GM19043 (cell line): ENCODE results near the gene APOB.

Experiments
- ATAC-seq: cut with Tn5 transposase; IDR thresholded peaks from one replicate; pipeline ENCODE4 v1.9.1; 2021; ENCODE audit warnings: low read depth; ENCODE audit not compliant: unreplicated experiment

The APOB gene, protein sequence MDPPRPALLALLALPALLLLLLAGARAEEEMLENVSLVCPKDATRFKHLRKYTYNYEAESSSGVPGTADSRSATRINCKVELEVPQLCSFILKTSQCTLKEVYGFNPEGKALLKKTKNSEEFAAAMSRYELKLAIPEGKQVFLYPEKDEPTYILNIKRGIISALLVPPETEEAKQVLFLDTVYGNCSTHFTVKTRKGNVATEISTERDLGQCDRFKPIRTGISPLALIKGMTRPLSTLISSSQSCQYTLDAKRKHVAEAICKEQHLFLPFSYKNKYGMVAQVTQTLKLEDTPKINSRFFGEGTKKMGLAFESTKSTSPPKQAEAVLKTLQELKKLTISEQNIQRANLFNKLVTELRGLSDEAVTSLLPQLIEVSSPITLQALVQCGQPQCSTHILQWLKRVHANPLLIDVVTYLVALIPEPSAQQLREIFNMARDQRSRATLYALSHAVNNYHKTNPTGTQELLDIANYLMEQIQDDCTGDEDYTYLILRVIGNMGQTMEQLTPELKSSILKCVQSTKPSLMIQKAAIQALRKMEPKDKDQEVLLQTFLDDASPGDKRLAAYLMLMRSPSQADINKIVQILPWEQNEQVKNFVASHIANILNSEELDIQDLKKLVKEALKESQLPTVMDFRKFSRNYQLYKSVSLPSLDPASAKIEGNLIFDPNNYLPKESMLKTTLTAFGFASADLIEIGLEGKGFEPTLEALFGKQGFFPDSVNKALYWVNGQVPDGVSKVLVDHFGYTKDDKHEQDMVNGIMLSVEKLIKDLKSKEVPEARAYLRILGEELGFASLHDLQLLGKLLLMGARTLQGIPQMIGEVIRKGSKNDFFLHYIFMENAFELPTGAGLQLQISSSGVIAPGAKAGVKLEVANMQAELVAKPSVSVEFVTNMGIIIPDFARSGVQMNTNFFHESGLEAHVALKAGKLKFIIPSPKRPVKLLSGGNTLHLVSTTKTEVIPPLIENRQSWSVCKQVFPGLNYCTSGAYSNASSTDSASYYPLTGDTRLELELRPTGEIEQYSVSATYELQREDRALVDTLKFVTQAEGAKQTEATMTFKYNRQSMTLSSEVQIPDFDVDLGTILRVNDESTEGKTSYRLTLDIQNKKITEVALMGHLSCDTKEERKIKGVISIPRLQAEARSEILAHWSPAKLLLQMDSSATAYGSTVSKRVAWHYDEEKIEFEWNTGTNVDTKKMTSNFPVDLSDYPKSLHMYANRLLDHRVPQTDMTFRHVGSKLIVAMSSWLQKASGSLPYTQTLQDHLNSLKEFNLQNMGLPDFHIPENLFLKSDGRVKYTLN (N-terminal part only)

DNA sequence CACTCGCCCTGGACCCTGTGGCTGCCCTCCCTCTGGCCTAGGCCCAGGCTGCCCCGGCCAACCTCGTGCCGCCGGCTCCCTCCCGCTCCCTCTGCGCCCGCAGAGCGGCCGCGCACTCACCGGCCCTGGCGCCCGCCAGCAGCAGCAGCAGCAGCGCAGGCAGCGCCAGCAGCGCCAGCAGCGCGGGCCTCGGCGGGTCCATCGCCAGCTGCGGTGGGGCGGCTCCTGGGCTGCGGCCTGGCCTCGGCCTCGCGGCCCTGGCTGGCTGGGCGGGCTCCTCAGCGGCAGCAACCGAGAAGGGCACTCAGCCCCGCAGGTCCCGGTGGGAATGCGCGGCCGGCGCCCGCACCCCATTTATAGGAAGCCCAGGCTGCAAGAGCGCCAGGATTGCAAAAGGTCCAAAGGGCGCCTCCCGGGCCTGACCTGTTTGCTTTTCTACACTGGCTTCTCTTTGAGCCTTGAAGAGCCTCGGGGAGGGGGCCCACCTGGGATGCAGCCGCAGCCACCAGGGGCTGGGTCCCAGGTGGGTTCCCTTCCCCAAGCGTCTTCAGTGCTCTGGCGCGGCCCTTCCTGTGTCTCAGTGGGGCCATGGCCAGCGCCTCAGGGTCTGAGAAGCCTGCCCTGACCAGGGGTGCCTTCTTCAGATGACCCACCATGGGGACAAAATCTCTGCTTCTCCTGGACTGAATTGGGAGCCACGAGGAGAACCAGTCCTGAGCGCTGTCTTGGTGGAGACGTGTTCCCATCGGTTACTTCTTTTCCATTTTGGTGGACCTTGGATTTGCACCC, at the start of gene APOB:
Gene APOB, minus strand, starts transcription at position 330 of the 789 bp plus-strand sequence. Its CDS starts 128 bp downstream, at position 202.
- ATAC-seq, result no peak

DNA sequence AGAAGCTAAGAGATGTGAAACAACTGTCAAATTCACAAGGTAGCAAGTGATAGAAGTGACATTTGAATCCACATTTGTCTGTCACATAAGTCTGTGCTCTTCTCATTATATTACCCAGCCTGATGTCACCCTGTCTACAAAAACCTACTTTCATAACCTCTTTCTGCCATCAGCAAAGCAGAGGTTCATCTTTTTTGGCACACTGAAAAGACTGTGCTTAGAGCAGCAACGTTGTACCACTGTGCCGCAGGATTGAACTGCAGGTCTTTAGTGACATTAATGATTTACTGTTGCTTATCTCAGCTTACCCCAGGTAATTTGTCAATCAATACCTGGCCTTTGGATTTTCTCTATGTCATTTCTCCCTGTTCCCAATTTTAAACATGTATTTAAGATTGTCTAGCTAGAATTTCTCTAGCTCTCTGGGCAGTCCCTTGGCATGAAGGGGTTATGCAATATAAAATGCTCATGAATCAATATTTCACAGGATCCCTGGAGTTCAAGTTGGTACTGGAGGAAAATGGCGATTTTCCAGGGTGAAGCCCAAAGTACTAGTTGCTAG, 48.5 kb upstream of the APOB start:
- ATAC-seq, result no peak

DNA sequence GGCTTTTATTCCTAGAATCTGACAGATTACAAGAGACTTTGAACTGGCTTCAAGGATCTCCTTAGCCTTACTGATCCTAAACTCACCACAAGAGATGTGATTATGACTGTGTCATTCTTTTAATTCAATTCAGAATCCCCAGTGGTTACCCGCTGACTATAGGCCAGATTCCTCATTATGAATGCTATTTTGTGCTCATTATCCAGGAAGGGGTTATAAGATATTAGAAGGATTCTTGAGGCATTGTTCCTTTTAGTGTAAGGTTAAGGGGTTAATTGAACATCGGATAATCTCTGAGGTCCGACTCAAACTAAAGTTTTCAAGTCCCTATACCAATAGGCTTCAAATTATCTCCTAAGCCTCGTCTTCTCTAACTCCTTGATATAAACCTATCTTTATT, 40.5 kb upstream of the APOB start:
- no peak for ATAC-seq

DNA sequence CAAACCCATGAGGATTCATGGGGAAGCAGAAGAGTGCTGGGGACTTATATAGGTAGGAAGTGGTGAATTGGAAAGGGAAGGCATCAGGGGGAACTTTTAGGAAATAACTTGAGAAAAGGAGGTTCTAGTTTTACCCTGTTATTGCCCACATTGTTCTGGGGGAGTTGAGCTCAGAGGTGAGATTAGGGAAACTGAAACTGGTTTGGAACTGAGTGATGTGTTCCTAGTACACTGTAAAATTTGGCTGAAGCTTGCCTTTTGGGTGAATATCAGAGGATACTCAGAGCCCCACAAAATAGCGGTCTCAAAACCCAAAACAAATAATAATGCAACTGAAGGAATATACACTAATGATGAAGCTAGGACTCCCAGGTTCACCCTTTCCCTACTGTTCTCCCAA, 39.6 kb upstream of the APOB start:
- ATAC-seq, result no peak

DNA sequence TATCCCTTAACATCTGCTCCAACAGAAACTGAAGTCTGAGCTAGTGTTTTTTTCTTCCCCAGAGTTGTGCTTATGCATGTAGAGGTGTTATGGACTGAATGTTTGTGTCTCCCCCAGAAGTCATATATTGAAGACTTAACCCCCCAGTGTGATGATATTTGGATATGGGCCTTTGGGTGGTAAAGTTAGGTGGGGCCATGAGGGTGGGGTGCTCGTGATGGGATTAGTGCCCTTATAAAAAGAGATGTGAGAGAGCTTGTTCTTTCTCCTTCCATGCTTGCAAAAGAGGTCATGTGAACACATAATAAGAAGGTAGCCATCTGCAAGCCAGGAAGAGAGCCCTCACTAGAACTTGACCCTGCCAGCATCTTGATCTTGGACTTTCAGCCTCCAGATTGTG, 34.4 kb upstream of the APOB start:
- ATAC-seq, result no peak

DNA sequence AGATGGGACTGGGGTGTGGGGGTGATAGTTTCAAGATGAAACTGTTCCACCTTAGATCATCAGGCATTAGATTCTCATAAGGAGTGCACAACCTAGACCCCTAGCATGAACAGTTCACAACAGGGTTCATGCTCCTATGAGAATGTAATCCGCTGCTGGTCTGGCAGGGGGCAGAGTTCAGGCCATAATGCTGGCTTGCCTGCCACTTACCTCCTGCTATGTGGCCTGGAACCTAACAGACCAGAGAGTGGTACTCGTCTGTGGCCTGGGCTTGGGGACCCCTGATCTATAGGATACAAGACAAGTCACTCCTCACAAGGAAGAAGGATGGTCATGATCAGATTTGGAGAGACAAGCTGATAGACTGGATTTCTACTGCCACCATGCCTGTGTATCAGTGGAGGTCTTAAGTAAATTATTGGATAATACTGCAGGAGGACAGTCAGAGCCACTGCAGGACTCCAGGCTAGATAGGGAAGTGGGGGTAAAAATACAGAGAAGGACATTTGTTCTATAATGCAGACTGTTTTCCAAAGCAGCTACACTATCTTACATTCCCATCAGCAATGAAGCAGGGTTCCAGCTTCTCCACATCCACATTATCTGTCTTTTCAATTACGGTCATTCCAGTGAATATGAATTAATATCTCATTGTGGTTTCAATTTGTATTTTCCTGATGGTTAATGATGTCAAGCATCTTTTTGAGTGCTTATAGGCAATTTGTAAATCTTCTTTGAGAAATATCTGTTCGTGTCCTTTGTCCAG, 28.8 kb upstream of the APOB start:
- ATAC-seq, result no peak

DNA sequence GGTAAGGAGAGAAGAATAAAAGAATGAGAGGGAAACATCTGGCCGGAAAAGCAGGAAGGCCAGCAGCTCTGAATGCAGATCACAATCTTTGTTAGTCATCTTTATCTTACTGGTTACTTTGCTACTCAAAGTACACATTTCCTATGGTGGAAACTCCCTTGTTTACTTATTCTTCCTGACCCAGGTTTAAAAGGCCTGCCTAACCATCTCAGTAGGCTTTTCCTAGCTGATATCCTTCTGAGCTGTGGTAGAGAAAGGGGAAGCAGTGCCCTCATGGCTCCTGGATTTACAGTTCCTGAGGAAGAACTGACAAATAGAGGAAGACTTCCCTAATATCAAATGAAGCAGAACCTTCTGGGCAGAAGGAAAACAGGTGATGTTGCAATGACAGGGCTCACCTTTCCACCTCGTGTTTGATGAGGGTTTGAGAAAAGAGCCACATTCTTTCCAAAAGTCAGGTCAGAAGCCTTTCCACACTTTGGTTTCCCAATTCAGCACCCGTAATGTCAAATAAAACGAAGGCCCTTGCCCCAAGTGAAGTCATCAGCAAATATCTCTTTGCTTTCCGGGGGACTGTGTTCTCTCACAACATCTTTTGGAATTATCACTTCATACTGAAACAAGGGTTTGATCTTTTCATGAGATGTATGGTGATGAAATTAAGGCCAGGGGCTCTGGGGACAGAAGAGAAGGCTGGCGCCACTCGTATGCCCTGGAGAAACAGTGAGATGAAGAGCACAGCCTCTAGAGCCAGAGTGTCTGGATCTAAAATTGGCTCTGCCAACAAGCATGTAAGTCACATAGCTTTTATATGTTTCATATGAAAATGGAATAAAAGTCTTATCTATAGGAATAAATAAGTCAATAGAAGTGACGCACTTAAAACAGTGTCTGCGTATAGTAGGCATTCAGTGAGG, 26.7 kb upstream of the APOB start:
- no peak for ATAC-seq

DNA sequence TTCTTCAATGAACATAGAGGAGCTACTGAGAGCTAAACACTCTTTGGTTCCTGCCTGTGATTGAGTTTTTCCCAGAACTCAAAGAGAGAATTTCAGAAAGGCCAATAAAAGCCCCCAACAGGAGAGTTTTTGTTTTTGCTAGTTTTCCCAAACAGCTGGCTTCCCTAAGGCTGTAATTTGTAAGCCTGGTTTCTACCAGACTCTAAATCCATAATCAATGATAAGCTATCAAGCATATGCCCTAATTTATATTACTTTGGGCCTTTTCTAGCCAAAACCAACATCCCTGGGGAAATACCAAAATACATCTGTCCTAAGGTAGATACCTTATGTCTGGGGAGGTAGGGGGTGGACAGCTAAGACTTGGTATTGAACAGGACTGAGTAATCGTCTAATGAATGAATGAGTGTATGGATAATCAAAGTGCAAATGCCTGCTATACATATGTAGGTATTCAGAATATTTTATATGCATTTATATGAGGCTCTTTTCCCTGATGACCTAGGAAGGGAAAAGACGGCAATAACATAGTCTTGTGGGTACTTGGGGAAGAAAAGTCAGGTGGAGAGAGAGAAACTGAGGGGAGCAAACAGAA, 26.0 kb upstream of the APOB start:
- no peak for ATAC-seq

DNA sequence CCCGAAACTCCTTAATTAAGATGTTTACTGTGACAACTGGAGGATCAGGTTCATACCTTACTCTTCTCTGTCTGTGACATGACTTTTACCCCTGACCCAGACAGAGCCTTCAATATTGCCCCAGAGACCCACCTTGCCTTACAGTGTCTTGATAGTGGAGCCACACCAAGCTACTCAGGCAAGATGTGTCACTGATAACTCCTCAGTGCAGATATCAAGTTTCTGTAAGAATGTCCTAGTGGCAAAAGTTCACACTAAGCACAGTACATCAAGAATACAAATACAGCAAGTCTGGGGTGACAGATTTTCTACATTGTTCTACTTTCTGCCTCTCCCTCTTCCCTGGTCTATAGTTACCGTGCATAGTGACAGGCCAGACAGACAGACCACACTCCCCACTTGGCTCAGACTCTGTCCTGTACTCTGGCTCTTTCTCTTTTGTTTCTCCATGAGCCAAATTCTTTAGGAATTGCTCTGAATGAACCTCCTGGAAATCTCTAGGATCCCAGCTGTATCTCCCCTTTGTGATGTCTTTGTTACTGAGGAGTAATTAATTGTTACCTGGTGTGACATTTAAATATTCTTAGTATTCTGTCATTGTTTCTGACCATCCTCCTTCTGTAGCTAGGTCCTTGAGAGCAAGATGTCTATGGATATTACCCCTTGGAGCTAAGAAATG, 24.1 kb upstream of the APOB start:
- no peak for ATAC-seq

DNA sequence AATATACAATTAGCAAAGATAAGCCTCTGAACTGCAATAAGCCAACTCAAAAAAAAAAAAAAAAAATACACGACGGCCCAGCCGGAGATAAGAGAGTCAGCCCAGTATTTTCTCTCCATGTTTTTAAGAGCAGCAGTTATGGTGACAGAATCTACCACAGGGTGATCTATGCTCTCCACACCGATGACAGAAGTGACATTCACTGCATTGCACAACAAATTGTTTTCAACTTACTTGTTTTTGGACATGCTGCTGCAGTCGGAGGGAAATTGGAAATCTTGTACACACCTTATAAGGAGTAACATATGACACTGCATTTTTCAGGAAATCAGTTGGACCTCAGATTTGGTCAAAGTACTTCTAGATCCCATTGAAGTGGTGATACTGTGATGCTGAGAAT, 23.3 kb upstream of the APOB start:
- no peak for ATAC-seq

DNA sequence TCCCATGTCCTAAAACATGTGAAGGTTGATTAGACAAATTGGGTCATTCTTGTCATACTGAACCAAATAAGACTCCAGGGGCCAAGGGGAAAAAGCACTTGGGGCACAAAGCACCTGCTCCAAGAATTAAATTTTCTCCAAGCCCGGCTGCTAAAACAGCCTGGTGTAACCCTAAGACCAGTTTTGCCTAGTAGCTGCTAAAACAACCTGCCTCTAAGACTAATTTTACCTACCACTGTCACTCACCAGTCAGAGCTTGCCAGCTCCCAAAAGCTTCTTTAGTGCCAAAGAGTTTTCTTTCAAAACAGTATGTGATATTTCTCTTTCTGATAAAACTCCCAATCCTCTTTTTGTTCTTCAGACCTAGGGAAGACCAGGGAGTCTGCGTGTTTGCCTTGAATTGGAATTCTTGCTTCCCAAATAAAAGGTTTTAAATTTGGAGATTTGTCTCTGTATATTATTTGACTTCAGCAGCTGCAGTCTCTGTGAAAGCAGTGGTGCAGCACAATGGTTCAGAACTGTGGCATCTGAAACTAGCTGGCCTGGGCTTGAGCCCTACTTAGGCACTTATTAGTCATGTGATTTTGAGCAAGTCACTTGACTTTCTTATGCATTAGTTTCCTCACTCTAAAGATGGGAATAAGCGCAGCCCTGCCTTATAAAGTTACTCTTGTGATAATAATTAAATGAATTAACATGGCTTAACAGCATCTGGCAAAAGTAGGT, 16.2 kb upstream of the APOB start:
- no peak for ATAC-seq

DNA sequence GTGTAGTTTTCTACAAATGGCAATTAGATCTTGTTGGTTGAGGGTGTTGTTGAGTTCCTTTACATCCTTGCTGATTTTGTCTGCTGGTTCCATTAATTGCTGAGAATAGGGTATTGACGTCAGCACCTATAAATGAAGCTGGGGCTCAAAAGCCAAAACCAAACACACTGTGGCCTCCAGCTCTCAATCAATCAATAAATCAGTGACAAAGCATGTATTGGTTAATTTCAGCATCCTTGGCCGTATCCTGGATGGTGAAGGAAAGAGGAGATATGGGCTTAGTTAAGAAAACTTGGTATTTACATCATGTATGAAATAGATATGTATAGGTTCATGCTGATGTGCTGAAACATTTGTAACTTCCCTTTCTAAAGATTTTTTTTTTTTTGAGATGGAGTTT, 13.2 kb upstream of the APOB start:
- ATAC-seq, result no peak

DNA sequence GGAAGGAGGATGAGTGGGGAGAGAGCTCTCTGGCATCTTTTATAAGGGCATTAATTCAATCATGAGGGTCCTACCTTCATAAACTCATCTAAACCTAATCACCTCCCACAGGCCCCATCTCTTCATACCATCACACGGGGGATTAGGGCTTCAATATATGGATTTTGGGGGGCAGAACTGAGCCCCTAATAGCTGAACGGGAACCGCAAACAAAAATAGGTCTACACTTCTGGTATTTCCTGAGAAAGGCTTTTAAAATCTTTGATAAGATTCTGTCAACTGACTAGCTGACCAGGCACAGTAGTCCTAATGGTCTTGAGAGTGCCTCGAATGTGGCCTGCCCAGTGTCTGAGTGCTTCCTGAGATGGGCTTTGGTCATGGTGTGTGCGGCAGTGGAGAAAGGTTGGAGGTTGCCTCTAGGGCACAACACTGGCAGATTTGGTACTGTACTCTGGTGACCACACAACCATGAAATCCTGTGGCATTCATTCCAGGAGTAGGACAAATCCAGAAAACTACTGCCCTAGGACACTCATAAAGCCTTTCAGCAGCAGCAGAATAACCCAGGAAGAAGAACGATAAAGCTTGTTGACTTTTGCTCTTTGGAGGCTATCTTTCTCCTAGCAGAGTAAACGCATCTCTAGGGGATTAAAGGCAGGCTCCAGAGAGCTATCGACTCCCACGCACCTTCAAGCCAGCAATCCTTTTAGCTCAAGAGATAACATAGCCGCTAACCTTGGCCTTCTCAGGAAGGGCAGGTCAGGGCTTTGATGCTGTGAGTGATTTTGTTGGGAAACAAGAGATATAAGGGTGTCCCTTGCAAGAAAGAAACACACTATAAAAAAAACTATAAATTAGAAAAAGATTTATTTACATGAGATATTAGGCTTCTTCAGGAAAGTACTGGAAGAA, 12.3 kb upstream of the APOB start:
- ATAC-seq, result no peak

DNA sequence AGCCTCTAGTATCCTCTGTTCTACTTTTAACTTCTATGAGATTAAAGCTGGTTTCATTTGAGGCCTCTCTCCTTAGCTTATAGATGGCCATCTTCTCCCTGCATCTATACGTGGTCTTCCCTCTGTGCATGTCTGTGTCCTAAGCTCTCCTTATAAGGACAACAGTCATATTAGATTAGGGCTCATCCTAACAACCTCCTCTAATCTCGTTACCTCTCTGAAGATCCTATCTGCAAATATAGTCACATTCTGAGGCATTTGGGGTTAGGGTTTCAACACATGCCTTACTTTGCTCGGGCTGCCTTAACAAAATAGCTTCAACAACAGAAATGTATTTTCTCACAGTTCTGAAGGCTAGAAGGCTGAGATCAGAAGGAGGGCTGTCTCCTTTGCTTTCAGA, 11.6 kb upstream of the APOB start:
- no peak for ATAC-seq

DNA sequence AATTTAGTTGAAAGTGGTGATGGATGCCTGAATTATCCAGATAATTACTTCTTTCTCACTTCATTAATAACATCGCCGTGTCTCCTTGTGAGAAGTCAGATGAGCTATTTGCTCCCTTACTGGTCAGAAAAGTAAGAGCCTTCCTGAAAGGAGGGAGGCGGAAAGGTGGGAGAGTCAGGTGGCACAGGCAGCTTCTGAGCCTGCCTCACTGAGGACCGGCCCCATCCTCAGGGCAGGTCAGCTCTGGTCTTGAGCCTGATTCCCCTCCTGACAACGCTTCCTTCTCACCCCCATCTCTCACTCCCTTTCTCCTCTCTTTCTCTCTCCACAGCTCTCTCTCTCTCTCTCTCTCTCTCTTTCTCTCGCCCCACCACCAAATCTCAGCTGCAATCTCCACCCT, 10.1 kb upstream of the APOB start:
- no peak for ATAC-seq
